HepG2 (cell line): Measurements from ENCODE around the gene RALB. TPM values are rescaled to one million over a fixed set of nuclear protein-coding genes. Genes with fewer than 3 reads are reported as not detected.
A peak's percentile ranks its signal among the peaks of the same experiment; 100 is the strongest.

ENCODE experiments used
- EHMT2 ChIP-seq: fragments of 200-600 bp; sonication (generic); IDR thresholded peaks from 2 replicates; pipeline ENCODE4 v1.7.0; 2017; ENCODE audit warnings: antibody characterized with exemption, low read depth, low read length, borderline replicate concordance
- GLI4 ChIP-seq: sonication (generic); formaldehyde crosslinking; IDR thresholded peaks from 2 replicates; pipeline ENCODE4 v1.5.1; 2020; ENCODE audit warnings: missing genetic modification reagents, mild to moderate bottlenecking, moderate library complexity, borderline replicate concordance
- HNF4G ChIP-seq, 2 experiments: sonication (generic) in 1 of 2; formaldehyde crosslinking in 1 of 2; IDR thresholded peaks; 2 replicates each; pipeline versions ENCODE4 v1.4.0 to v1.6.1; 2011 to 2020; ENCODE audit warnings: borderline replicate concordance in 2 of 2, low read depth in 2 of 2, mild to moderate bottlenecking in 2 of 2, low read length in 1 of 2, missing genetic modification reagents in 1 of 2, moderate library complexity in 1 of 2
- KDM5B ChIP-seq: sonication (generic); formaldehyde crosslinking; IDR thresholded peaks from 2 replicates; pipeline ENCODE4 v1.4.0; 2020; ENCODE audit warnings: missing genetic modification reagents, mild to moderate bottlenecking, borderline replicate concordance
- MEIS1 ChIP-seq: sonication (generic); formaldehyde crosslinking; IDR thresholded peaks from 2 replicates; pipeline ENCODE4 v1.9.0; 2021; ENCODE audit warnings: mild to moderate bottlenecking, missing genetic modification reagents, moderate library complexity, borderline replicate concordance
- NCOA5 ChIP-seq: sonication (generic); formaldehyde crosslinking; IDR thresholded peaks from 2 replicates; pipeline ENCODE4 v1.4.0; 2020; ENCODE audit warnings: missing genetic modification reagents
- TP53 ChIP-seq: sonication (generic); formaldehyde crosslinking; conservative IDR thresholded peaks from 2 replicates; pipeline ENCODE4 v1.4.0; 2020; ENCODE audit warnings: missing genetic modification reagents
- ZEB1 ChIP-seq: IDR thresholded peaks from 2 replicates; pipeline ENCODE4 v1.6.1; 2012; ENCODE audit warnings: mild to moderate bottlenecking, low read depth, inconsistent platforms; ENCODE audit not compliant: insufficient replicate concordance
- ZMYM2 ChIP-seq: sonication (generic); formaldehyde crosslinking; IDR thresholded peaks from 2 replicates; pipeline ENCODE4 v1.8.0; 2022; ENCODE audit warnings: mild to moderate bottlenecking, missing genetic modification reagents
- ZNF10 ChIP-seq: sonication (generic); formaldehyde crosslinking; IDR thresholded peaks from 2 replicates; pipeline ENCODE4 v1.4.0; 2020; ENCODE audit warnings: mild to moderate bottlenecking, low read depth, missing genetic modification reagents, borderline replicate concordance
- ZNF317 ChIP-seq: sonication (generic); formaldehyde crosslinking; IDR thresholded peaks from 2 replicates; pipeline ENCODE4 v1.5.0; 2020; ENCODE audit warnings: mild to moderate bottlenecking, missing genetic modification reagents
- ZNF546 ChIP-seq: sonication (generic); formaldehyde crosslinking; conservative IDR thresholded peaks from 2 replicates; pipeline ENCODE4 v1.8.1; 2023; ENCODE audit warnings: mild to moderate bottlenecking, missing genetic modification reagents
- ZNF614 ChIP-seq: IDR thresholded peaks from 2 replicates; pipeline ENCODE4 v1.6.1; 2018; ENCODE audit warnings: missing biosample characterization, missing genetic modification reagents, inconsistent platforms, borderline replicate concordance
- ZNF792 ChIP-seq: IDR thresholded peaks from 2 replicates; pipeline ENCODE4 v1.6.1; 2016
- ZNF891 ChIP-seq: sonication (generic); formaldehyde crosslinking; IDR thresholded peaks from 2 replicates; pipeline ENCODE4 v1.5.0; 2020; ENCODE audit warnings: mild to moderate bottlenecking, missing genetic modification reagents
- ZSCAN22 ChIP-seq: sonication (generic); formaldehyde crosslinking; IDR thresholded peaks from 2 replicates; pipeline ENCODE4 v1.4.0; 2020; ENCODE audit warnings: mild to moderate bottlenecking, missing genetic modification reagents
- polyA plus RNA-seq, 8 experiments: library from polyadenylated mRNA; depleted of rRNA in 3 of 8; stranded (reverse) in 7 of 8; unstranded in 1 of 8; fragments of >200 nt; fragmentation: Illumina TruSeq in 4 of 8; extraction: Trizol in 4 of 8; gene quantifications; 2 replicates each; pipeline versions ENCODE4 v1.2.1 to v1.2.3, GENCODE V29; 2011 to 2016; ENCODE audit warnings: low read depth in 4 of 8, missing spikeins in 1 of 8, mixed read lengths in 1 of 8; ENCODE audit not compliant: insufficient read depth in 1 of 8
- total RNA-seq, 5 experiments: library from RNA; depleted of rRNA; stranded (reverse); fragments of >200 nt; fragmentation: Illumina TruSeq; extraction: Trizol; gene quantifications; 2 replicates each; pipeline ENCODE4 v1.2.3, GENCODE V29; 2016; ENCODE audit warnings: low read depth in 1 of 5
- TF ChIP-seq, protein P1 (sequence below): sonication (generic); formaldehyde crosslinking; IDR thresholded peaks from 2 replicates; pipeline ENCODE4 v1.8.0; 2022; ENCODE audit warnings: low read depth, missing genetic modification reagents
- TF ChIP-seq, protein P2 (sequence below): sonication (generic); formaldehyde crosslinking; IDR thresholded peaks from 2 replicates; pipeline ENCODE4 v1.5.1; 2020; ENCODE audit warnings: missing genetic modification reagents, mild to moderate bottlenecking, borderline replicate concordance
- TF ChIP-seq, protein P3 (sequence below): sonication (generic); formaldehyde crosslinking; IDR thresholded peaks from 2 replicates; pipeline ENCODE4 v1.5.0; 2020; ENCODE audit warnings: missing genetic modification reagents
- TF ChIP-seq, protein P4 (sequence below): sonication (generic); formaldehyde crosslinking; IDR thresholded peaks from 2 replicates; pipeline ENCODE4 v1.4.0; 2020; ENCODE audit warnings: missing genetic modification reagents, borderline replicate concordance
- TF ChIP-seq, protein P5 (sequence below): sonication (generic); formaldehyde crosslinking; IDR thresholded peaks from 2 replicates; pipeline ENCODE4 v1.4.0; 2020; ENCODE audit warnings: mild to moderate bottlenecking, missing genetic modification reagents

The RALB gene
- total and polyA plus RNA-seq, 2 of the 13 experiments (the other 11 are each of a cell fraction or from before 2014, with no cell fraction given) = 37.8 to 43.2 TPM

DNA sequence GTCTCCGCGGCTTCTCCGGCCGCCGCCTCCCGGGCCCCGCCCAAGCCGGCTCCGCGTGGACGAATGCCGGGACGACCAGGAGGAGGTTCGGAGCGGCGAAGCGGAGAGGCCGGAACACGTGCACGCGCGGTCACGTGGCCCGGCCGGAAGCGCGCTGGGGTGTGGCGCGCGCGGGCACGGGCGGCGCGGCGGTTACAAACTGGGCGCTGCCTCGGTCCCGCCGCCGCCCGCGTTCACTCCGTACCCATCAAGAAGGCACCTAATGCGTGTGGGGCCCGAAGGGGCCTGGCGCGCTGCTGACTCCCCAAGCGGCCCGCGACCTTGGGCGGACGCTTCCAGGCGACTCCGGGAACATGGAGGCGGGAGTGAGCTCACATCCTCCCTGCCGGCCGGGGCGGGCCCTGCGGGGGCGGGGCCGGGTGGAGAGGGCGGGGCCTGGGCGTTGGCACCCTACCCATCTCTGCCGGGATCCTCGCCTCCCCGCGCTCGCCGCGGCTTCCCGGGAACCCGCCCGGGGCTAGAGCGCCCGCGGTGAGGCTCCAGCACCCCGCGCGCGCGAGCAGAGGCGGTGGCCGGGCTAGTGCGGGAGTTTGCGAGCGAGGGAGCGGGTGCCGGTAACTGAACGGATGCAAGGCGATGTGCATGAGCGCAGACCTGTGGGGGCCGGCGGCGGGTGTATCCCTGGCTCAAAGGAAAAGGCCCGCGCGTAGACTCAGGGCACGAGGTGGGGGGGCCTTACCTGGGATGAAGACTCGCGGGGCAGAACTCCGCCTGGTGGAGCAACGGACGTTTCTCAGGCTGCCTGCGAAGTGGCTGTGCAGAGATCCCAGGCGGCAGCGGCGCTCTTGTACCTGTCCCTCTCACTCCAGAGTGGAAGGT, 29.4 kb upstream of the RALB start, which contains the start of gene TMEM185B (continued):
- peak; percentile 63 for TF ChIP-seq KDM5B (CRISPR knock-in tag)
- TF ChIP-seq, protein P1, sequence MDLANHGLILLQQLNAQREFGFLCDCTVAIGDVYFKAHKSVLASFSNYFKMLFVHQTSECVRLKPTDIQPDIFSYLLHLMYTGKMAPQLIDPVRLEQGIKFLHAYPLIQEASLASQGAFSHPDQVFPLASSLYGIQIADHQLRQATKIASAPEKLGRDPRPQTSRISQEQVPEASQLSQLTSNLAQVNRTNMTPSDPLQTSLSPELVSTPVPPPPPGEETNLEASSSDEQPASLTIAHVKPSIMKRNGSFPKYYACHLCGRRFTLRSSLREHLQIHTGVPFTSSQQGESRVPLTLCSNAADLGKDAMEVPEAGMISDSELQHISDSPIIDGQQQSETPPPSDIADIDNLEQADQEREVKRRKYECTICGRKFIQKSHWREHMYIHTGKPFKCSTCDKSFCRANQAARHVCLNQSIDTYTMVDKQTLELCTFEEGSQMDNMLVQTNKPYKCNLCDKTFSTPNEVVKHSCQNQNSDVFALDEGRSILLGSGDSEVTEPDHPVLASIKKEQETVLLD (CRISPR knock-in tag) = no peak
- no peak for TF ChIP-seq TP53 (CRISPR knock-in tag)
- 0 out of 2 replicates have a peak, but pooled peaks have one; percentile 11 for TF ChIP-seq GLI4 (CRISPR knock-in tag)
- no peak for TF ChIP-seq ZSCAN22
- peak; percentile 43; the same call in 1 of the 2 replicates for TF ChIP-seq ZNF317 (CRISPR knock-in tag)
- TF ChIP-seq, protein P2, sequence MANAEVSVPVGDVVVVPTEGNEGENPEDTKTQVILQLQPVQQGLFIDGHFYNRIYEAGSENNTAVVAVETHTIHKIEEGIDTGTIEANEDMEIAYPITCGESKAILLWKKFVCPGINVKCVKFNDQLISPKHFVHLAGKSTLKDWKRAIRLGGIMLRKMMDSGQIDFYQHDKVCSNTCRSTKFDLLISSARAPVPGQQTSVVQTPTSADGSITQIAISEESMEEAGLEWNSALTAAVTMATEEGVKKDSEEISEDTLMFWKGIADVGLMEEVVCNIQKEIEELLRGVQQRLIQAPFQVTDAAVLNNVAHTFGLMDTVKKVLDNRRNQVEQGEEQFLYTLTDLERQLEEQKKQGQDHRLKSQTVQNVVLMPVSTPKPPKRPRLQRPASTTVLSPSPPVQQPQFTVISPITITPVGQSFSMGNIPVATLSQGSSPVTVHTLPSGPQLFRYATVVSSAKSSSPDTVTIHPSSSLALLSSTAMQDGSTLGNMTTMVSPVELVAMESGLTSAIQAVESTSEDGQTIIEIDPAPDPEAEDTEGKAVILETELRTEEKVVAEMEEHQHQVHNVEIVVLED (CRISPR knock-in tag) = no peak
- TF ChIP-seq MEIS1 = no peak
- no peak for TF ChIP-seq NCOA5 (CRISPR knock-in tag)
- TF ChIP-seq ZNF891 (CRISPR knock-in tag) = peak; percentile 69; the same call in 1 of the 2 replicates
- TF ChIP-seq ZNF546 (CRISPR knock-in tag) = peak; percentile 37; the same call in 1 of the 2 replicates
- TF ChIP-seq, protein P3, sequence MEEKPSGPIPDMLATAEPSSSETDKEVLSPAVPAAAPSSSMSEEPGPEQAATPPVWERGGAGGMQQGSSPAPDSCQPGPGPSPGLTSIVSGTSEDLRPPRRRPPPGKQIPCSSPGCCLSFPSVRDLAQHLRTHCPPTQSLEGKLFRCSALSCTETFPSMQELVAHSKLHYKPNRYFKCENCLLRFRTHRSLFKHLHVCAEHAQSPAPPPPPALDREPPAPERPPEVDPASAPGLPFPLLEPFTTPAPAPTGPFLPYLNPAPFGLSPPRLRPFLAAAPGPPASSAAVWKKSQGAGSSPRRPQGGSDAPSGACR = no peak
- TF ChIP-seq ZMYM2 (CRISPR knock-in tag) = no peak
- TF ChIP-seq ZNF614 (CRISPR knock-in tag) = peak; percentile 51; the same call in 1 of the 2 replicates
- no peak for TF ChIP-seq HNF4G (IDR thresholded peaks at IDR 0.05; ENCODE audit: borderline replicate concordance, low read depth, low read length)
- TF ChIP-seq HNF4G (CRISPR knock-in tag; IDR thresholded peaks at IDR 0.05; ENCODE audit: borderline replicate concordance, low read depth) = 0 out of 2 replicates have a peak, but pooled peaks have one; percentile 31
- no peak for TF ChIP-seq ZEB1
- no peak for TF ChIP-seq ZNF10 (CRISPR knock-in tag)
- TF ChIP-seq, protein P4, sequence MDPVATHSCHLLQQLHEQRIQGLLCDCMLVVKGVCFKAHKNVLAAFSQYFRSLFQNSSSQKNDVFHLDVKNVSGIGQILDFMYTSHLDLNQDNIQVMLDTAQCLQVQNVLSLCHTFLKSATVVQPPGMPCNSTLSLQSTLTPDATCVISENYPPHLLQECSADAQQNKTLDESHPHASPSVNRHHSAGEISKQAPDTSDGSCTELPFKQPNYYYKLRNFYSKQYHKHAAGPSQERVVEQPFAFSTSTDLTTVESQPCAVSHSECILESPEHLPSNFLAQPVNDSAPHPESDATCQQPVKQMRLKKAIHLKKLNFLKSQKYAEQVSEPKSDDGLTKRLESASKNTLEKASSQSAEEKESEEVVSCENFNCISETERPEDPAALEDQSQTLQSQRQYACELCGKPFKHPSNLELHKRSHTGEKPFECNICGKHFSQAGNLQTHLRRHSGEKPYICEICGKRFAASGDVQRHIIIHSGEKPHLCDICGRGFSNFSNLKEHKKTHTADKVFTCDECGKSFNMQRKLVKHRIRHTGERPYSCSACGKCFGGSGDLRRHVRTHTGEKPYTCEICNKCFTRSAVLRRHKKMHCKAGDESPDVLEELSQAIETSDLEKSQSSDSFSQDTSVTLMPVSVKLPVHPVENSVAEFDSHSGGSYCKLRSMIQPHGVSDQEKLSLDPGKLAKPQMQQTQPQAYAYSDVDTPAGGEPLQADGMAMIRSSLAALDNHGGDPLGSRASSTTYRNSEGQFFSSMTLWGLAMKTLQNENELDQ (CRISPR knock-in tag) = no peak
- TF ChIP-seq, protein P5, sequence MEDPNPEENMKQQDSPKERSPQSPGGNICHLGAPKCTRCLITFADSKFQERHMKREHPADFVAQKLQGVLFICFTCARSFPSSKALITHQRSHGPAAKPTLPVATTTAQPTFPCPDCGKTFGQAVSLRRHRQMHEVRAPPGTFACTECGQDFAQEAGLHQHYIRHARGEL = no peak
- TF ChIP-seq EHMT2 = no peak
- TF ChIP-seq ZNF792 (CRISPR knock-in tag) = no peak
